ENCODE results near the gene SIK3. TPM values are rescaled to one million over a fixed set of nuclear protein-coding genes. Genes with fewer than 3 reads are reported as not detected.

Gene SIK3
- total RNA-seq, 1 donor from 2014 or later = 24.4 TPM

DNA sequence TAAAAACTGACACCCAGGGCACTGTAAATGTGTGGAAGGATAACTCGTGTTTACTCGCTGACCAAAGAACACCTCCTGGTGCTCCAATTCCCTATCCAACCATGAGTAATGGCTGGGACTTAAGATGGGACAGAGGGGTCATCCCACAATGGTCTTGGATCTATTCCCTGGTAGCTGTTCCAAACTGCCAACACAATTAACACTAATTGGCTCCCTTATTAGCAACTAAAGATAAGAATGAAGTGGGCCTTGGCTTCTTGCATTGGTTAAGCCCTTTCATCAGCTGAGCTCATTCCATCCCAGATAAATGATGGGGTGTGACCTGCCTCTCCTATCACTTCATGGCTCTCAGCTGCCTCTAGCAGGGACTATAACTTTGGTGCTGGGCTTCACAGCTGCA is 1.5 kb upstream of the SIK3 start:
- TF ChIP-seq EZH2phosphoT487 (IDR thresholded peaks at IDR 0.05) (no peak), EZH2 (IDR thresholded peaks at IDR 0.05) (no peak)
- TF ChIP-seq, protein P1, sequence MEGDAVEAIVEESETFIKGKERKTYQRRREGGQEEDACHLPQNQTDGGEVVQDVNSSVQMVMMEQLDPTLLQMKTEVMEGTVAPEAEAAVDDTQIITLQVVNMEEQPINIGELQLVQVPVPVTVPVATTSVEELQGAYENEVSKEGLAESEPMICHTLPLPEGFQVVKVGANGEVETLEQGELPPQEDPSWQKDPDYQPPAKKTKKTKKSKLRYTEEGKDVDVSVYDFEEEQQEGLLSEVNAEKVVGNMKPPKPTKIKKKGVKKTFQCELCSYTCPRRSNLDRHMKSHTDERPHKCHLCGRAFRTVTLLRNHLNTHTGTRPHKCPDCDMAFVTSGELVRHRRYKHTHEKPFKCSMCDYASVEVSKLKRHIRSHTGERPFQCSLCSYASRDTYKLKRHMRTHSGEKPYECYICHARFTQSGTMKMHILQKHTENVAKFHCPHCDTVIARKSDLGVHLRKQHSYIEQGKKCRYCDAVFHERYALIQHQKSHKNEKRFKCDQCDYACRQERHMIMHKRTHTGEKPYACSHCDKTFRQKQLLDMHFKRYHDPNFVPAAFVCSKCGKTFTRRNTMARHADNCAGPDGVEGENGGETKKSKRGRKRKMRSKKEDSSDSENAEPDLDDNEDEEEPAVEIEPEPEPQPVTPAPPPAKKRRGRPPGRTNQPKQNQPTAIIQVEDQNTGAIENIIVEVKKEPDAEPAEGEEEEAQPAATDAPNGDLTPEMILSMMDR (IDR thresholded peaks at IDR 0.05) = no peak
- H3K9me3 Mint-ChIP-seq = no peaks in the 10 kb centered on the region
- H3F3A ChIP-seq (ENCODE audit: low read depth) = peaks cover 11% of the 10 kb centered on the region
- peak overlapping the region; percentile 99 for H3K27ac Mint-ChIP-seq
- no peak overlapping the region for H3K9ac ChIP-seq
- peak overlapping the region; percentile 91 for H3K4me3 Mint-ChIP-seq
- peaks cover 50% of the 10 kb centered on the region for H3K4me1 Mint-ChIP-seq
- no peak overlapping the region for H3K27ac ChIP-seq
- peaks cover 31% of the 10 kb centered on the region for H3K4me1 ChIP-seq
- H3K79me2 ChIP-seq (ENCODE audit: low read depth) = peaks cover 33% of the 10 kb centered on the region
- H3K27me3 ChIP-seq = no peaks in the 10 kb centered on the region
- H3K36me3 ChIP-seq = no peaks in the 10 kb centered on the region
- H3K9me3 ChIP-seq (ENCODE audit: low read depth) = no peaks in the 10 kb centered on the region
- H3K4me2 ChIP-seq = no peak overlapping the region
- H2AFZ ChIP-seq (replicated peaks) = no peak overlapping the region
- peak; percentile 38 for DNase-seq (ENCODE audit: low spot score)
- H3K27me3 Mint-ChIP-seq (ENCODE audit: insufficient read depth, low read depth) = peaks cover 3% of the 10 kb centered on the region
- H3K36me3 Mint-ChIP-seq = no peaks in the 10 kb centered on the region
- no peak overlapping the region for H3K4me3 ChIP-seq
- H4K20me1 ChIP-seq (ENCODE audit: low read depth) = peaks cover 29% of the 10 kb centered on the region

DNA sequence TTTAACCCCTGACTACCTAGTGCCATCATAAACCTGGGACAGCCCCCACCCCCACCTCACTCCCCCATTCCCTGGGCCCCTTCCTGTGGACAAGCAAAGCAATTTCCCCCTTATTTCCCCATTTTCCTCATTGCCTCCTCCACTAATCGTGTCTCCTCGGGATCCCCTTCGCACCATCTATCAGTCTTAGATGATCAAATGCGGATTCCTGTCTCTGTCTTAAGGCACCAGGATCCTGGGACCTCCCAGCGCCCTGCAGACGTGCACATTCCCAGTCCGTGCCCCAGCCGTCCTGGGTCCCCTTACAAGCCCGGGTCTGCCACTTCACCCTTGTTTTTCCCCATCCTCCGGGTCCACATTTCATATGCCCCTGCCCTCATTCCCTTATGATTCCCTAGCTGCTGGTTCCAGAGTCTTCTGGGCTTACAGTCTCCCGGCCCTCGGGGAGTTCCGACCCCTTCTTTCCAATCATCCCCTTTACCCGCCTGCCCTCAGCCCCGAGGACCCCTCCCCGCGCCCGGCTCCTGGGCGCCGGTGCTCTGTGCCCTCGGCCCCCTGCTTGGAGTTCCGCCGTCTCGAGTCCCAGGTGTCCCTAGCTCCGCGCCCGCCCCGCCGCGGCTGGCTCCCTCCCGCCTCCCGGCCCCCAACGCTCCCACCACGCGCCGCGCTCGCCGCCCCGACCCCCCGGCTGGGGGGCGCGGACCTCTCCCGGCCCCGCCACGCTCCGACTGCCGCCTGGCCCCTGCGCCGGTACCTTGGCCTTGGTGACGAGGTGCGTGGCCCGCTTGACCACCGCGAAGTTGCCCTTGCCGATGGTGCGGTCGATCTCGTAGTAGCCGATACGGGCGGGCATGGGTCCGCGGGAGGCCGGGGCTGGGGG is 599 bp downstream of the SIK3 start:
- peaks cover 55% of the 10 kb centered on the region for H3K4me1 Mint-ChIP-seq
- no peaks in the 10 kb centered on the region for H3K36me3 ChIP-seq
- peak overlapping the region; percentile 59 for H2AFZ ChIP-seq (replicated peaks)
- peak overlapping the region; percentile 69 for H3K27ac ChIP-seq
- H3K9me3 ChIP-seq (ENCODE audit: low read depth) = no peaks in the 10 kb centered on the region
- peaks cover 11% of the 10 kb centered on the region for H3F3A ChIP-seq (ENCODE audit: low read depth)
- H3K79me2 ChIP-seq (ENCODE audit: low read depth) = peaks cover 54% of the 10 kb centered on the region
- H3K4me3 Mint-ChIP-seq = peak overlapping the region; percentile 98
- H3K4me2 ChIP-seq = peak overlapping the region; percentile 86
- peaks cover 37% of the 10 kb centered on the region for H3K4me1 ChIP-seq
- no peaks in the 10 kb centered on the region for H3K9me3 Mint-ChIP-seq
- peaks cover 39% of the 10 kb centered on the region for H4K20me1 ChIP-seq (ENCODE audit: low read depth)
- peak overlapping the region; percentile 97 for H3K27ac Mint-ChIP-seq
- peak; percentile 68 for DNase-seq (ENCODE audit: low spot score)
- peak overlapping the region; percentile 72 for H3K9ac ChIP-seq
- no peak for TF ChIP-seq EZH2 (IDR thresholded peaks at IDR 0.05)
- no peak for TF ChIP-seq EZH2phosphoT487 (IDR thresholded peaks at IDR 0.05)
- peak overlapping the region; percentile 98 for H3K4me3 ChIP-seq
- H3K27me3 Mint-ChIP-seq (ENCODE audit: insufficient read depth, low read depth) = peaks cover 3% of the 10 kb centered on the region
- peaks cover 4% of the 10 kb centered on the region for H3K36me3 Mint-ChIP-seq
- H3K27me3 ChIP-seq = no peaks in the 10 kb centered on the region

DNA sequence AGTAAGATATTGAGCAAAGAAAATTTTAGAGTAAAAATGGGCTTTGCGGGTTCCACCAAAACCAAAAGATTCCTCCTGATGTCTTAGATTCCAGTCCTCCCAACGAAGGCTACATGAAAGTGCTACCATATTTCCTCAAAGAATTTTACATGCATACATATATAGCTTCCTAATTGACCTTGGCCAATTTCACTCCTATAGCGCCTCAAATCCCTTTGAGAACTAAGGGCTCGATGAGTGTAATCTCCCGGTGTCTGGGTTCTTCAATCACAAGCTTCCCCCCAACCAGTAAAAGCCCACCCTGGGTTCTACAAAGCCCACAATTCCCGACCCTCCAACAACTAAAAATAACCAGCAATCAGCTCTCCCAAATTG is 1.2 kb downstream of the SIK3 start:
- H3K4me2 ChIP-seq = peak overlapping the region; percentile 86
- peaks cover 45% of the 10 kb centered on the region for H4K20me1 ChIP-seq (ENCODE audit: low read depth)
- H3K36me3 ChIP-seq = no peaks in the 10 kb centered on the region
- no peaks in the 10 kb centered on the region for H3K9me3 ChIP-seq (ENCODE audit: low read depth)
- Mint-ChIP-seq H3K9me3 (no peaks in the 10 kb centered on the region), H3K4me1 (peaks cover 55% of the 10 kb centered on the region), H3K27me3 (ENCODE audit: insufficient read depth, low read depth) (peaks cover 3% of the 10 kb centered on the region), H3K27ac (peak overlapping the region; percentile 97), H3K36me3 (peaks cover 11% of the 10 kb centered on the region), H3K4me3 (peak overlapping the region; percentile 98)
- peaks cover 11% of the 10 kb centered on the region for H3F3A ChIP-seq (ENCODE audit: low read depth)
- H3K9ac ChIP-seq = peak overlapping the region; percentile 72
- H2AFZ ChIP-seq (replicated peaks) = no peak overlapping the region
- H3K27me3 ChIP-seq = no peaks in the 10 kb centered on the region
- H3K27ac ChIP-seq = no peak overlapping the region
- peak overlapping the region; percentile 98 for H3K4me3 ChIP-seq
- peaks cover 60% of the 10 kb centered on the region for H3K79me2 ChIP-seq (ENCODE audit: low read depth)
- H3K4me1 ChIP-seq = peaks cover 37% of the 10 kb centered on the region
- TF ChIP-seq, protein P1 (IDR thresholded peaks at IDR 0.05) = no peak
- TF ChIP-seq EZH2phosphoT487 (IDR thresholded peaks at IDR 0.05) (no peak), EZH2 (IDR thresholded peaks at IDR 0.05) (no peak)
- no peak for DNase-seq (ENCODE audit: low spot score)

All from neural progenitor cell (in vitro differentiated cells).